ENCODE results near the gene SOX1.

The SOX1 gene

DNA sequence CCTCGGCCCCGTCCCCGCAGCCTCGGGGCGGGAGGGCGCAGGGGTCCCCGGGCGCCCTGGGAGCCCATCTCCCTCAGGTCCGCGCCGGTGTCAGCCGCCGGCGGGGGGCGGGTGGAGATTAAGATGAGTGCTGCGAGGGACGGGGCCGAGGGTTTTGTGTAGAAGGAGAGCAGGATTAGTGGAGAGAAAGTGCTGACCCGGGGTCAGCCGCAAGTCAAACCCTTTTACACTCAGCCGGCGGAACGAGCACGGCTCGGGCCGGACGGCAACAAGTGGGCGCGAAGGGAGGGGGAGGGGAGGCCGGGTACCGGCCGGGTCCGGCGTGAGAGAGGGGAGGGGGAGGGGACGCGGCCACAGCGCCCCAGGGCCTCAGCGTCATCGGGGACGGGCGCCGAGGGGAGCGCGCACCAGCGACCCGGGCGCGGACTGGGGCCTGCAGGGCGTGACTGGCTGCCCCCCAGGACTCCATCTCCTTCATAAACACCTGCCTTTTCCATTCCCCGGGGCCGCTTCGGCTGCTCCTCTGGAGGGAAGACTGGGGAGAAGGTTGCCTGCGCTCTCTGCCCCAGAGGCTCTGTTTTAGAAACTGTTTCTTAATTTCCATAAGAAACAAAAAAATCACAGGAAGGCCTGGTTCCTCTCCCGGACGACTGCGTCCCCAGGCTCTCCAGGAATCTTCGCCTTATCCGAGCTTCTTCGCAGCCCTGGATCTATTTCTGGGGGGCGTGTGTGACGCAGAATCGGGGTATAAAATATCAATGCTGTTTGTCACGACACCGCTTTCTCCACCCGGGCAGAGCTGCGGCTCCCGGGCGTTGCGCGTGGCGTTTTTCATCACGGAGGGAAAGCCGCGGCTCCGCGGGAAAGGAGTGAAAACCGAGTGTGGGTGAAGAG is 6.5 kb downstream of the SOX1 start:
- DNase-seq = no peak

DNA sequence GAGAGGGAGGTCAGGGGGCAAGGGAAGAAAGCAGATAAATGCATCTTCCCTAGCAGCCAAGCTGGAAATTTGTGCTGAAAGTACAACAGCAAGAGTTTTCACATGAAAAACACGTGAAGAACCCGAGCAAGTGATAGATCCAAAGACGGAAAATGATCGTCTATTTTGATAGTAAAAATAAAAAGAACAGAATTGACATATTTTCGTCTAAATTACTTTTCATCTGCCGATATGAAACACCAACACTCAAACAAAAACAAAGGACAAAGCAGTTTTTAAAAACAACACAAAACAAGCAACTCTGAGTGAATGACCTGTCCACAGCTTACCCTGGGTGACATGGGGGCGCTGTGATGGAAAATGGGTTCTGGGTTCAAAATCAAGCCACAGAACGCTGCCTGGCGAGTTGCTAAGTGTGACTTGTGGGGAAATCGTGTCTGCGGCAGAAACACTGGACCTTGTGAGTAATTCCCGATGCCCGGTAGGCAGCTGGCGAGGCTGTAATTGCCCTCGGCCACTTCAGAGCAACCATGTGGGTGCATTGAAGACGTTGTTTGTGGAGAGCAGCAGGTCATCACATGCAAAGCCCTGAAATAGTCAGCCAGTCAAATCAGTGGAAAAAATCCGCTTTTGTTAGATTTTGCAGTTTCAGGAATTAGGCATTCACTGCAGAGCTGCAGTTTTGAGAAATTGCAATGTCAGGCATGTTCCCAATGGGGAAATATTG is 7.4 kb downstream of the SOX1 start:
- DNase-seq = no peak

DNA sequence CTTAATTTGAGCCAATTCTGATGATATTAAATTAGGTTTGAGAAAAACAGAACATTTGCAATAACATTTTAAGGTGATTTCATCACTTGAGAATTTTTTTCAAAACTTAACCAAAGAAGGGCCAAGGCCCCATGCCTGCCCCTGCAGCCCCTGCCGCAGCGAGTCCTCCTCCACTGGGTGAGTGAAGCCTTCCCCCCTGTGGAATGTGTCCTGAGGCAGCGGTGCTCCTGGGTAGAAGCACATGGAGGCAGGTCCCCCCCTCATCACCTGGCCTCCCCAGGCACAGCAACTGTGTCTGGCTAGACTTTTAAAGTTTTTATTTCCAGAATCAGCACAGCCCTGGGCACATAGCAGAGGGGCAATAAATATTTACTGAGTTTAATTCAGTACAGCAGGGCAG is 10.8 kb downstream of the SOX1 start:
- DNase-seq = no peak

DNA sequence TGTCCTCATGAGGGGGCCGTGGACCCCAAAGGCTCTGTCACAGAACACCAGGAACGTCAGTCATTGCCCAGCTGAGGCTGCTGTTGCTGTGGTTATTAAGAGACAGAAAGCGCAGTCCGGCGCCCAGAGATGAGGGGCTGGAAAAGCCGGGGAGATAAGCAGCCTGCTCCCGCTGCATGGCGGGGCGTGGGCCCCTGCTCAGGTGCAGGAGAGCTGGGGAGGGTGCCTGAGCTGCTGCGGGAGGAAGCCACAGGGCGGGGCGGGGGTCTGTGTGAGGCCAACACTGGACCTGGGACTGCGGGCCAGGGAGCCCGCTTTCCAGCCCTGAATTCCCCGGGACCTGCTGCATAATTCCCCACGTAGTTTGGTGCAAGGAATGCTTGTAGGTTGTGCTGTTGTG is 11.3 kb downstream of the SOX1 start:
- no peak for DNase-seq

DNA sequence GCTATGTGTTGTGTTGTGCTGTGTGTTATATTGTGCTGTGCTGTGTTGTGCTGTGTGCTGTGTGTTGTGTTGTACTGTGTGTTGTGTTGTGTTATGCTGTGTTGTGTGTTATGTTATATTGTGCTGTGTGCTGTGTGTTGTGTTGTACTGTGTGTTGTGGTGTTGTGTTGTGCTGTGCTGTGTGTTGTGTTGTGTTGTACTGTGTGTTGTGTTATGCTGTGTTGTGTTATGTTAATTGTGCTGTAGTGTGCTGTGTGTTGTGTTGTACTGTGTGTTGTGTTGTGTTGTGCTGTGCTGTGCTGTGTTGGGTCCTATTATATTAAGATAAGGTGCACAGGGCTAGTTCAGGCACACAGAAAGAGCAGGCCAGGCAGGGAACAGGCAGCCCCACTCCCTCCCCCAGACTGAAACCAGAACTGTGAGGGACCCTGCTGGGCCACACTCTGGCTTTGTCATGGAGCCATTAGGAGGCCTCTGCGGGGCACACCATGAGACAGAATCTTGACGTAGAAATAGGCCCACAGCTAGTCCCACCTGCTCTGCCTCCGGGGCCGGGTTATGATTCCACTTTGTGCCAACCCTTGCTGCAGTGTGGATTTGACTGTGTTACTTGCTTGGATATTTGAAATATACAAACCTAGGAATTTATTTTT is 12.1 kb downstream of the SOX1 start:
- DNase-seq = no peak

DNA sequence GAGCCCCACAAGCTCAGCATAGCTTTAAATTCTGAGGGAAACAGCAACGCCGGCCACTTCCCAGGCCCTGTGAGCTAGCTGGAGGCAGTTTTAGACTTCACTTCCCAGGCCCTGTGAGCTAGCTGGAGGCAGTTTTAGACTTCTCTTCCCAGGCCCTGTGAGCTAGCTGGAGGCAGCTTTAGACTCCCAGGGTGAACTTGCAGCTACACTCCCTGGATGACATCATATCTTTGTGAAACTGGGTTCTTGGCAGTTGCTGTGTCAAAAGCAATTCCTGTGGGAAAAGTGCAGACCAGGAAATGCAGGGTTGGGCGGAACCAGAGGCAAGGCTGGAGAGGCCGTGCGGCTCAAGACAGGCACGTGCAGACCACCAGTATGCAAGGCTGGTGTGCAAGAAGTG is 12.7 kb downstream of the SOX1 start:
- no peak for DNase-seq

DNA sequence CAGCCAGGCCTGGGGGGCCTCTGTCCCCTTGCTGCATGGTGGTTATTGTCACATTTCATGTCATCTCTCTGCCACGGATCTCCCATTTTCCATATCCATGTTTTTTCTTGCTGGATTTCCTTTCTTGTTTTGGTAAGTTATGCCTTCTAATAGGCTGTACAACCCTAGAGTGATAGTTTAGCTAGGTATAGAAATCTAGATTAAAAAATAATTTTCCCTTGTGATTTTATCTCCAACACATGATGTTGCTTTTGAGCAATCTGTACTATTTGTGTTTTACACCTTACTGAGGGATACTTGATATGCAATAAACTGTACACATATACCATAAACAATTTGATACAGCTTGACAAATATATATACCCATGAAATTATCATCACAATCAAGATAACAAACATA is 17.0 kb downstream of the SOX1 start:
- DNase-seq = no peak

DNA sequence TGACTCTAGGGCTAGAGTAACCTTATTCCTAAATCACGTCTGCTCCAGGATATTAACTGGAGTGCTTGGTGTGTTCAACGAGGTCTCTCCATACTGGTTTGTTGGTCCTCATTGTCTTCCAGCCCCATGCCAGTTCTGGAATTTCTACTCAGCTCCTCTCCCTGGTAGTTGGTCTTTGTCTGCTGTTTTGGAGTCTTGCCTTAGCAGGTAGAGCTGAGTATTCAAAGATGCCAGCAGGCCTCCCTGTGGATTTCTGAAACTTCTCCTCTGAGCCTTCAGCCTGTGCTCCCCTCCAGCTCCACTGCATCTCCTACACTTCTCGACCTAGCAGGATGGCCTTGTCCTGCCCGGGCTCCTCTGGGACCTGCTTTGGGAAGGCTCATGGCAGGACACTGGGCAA is 25.5 kb downstream of the SOX1 start:
- no peak for DNase-seq

DNA sequence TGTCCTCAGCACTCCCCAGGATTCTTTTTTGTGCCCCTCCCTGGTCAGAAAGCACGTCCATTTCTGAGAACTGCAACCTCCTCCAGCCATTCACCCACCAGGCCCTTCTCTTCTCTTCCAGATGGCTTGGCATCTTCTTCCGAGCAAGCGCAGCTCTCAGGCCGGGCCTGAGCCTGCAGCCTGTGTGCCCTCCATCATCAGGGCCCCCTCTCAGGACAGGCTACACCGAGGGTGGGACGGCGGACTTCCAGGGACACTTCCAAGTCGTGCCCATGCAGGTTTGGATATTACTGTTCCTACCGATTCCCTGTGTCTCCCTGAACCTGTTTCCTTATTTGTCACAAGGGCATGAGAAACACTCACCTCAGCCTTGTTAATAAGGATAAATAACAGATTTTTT is 28.4 kb downstream of the SOX1 start:
- no peak for DNase-seq

DNA sequence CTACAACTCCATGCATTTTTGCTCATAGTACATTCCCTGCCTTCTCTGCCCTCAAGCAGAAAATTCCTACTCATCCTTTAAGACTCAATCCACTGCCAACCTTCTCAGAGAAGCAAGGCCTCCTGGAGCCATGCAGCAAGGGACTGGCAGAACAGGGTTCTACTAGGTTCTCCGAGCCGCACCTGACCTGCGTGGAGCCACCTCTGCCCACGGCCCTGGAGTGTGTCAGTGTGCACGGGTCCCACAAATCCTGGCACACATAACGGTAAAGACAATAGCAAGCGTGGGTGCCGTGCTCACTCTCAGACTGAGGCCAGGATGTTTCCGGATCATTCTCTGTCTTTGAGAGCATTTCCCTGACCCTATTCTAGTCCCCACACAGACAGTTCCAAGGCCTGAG is 30.0 kb downstream of the SOX1 start:
- DNase-seq = no peak

DNA sequence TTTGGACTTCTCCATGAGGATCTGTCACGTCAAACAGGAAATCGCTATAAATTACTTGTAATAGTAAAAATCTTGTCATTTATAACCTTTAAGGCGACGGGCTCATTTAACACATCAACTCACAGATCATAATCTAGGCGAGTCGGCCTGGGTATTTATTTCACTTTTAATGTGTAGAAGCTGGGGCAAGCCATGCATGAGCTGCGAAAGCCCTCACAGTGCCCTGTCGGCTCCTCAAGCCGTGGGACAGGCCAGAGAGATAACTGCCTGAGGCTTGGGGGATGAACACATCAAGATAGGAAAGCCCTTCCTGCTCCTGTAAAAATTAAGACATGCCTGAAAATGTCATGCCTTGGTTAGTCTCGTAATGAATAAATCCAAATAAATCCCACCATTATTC is 30.8 kb downstream of the SOX1 start:
- DNase-seq = no peak

DNA sequence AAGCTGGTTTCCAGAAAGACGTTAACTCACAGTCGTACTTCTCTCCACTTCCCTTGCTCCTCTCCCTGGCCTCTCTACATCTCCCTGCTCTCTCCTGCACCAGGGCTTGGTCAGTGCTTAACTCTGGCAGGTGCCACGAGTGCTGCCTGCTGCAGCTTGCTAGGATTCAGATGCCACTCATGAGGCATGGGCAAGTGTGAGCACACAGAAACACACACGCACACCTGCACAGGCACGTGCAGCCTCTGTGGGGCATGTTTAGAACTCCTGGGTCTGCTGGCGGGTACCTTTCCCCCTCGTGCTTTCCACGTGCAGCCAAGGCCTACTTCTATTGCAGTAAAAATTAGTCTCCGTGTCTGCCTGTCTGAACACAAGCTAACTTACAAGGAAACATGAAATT is 31.8 kb downstream of the SOX1 start:
- no peak for DNase-seq

DNA sequence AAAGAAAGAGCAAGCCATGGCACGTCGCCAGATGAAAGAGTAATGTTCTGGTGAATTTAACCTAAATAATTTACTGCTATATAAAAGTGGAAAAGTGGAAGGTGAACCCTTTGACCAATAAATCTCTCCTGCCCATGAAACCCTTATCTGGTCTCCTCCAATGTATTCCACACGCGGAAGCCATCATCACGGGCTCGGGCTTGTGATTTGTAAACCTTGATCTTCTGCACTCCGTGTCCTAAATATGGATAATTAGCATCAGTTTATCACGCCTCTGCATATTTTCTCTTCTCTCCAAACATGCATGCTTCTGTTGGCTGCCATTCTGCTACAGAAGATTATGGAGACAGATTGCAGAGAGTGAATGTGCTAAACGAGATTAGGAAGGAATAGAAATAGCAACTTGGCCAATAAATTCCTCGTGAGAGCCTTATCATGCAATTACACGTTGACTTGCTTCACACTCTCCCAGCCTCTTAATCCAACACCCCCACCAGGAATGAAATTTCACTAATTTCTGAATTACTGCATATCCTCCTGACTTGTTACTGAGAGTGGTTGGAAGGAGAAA is 34.5 kb downstream of the SOX1 start:
- DNase-seq = no peak

DNA sequence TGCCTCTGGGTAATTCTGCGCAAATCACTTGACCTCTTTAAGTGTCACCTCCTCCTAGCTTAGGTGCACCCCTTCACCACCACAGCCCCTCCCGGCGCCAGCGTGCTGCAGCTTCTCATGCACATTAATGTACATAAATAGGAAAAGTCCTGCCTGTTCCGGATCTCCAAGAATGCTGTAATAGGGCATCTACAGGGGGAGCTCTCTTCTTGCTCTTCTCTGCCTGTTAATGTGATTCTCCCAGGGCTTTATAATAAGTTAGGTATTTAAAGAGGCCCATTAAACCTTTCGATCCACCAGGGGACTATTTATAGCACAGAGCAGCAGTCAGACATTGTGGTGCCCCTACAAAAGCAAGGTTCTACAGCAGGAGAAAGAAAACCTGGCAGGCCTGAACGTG is 35.3 kb downstream of the SOX1 start:
- DNase-seq = no peak

DNA sequence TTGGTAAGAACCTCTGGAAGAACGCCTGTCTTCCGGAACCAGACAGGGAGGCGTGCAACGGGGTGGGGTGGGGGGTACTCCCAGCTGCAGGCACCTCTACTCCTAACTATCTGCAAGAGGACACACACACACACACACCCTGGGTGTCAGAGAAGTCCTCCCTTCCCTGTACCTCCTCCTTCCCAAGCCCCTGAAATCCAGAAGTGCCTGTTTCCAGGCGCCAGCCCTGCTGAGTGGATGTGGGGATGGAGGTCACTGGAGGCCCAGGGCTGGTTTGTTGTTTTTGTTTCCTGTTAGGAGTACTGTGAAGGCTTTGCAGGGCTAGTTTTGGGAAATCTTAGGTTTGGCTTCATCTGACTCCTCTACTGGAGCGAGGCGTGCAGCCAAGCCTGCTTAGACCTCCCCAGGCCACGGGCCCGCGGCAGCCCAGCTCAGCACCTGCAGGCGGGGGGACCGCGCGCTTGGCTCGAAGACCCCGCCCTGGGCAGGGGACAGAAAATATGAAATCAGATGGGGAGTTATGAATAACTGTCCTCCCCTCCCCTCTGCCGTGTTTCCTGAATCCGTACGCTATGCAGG is 36.4 kb downstream of the SOX1 start:
- no peak for DNase-seq

DNA sequence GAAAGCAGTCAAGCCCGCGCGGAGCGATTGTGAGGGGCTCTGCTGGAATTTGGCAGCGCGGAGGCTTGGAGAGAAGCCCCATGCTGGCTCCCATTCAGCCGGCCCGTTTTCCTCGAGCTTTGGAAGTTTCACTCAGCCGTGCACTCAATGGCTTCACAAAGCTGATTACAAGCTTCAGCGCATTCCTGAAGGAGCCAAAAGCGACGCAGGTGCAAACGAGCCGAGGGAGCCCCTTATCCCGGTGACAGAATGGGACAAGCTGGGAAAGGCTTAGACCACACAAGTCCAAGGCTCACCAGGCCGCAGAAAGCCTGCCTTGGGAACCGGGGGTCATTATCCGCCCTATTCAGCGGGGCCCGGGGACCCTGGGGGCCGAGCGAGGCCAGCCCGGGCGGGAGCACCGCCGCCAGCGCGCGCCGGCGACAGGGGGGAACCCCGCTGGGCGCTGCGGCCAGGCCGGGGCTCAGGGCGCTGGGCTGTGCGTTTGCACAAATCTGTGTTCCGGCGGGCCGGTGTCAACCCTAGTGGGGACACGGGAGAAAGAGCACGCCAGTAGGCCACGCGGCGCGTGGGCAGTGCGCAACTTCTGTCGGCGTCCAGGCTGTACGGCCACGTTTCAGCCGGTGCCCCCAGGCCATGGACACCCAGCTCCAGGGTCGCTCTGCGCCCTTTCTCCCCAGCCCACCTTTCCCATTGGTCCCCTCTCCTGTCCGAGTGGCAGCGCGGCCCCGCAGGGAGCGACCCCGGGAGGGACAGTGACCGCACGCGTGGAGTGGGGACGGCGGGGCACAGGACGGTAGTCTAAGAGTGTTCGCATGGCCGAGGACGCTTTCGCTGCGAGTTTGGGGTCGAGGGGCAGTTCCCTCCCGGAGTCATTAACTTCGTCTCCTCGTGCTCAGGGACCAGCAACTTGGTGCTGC is 37.3 kb downstream of the SOX1 start:
- no peak for DNase-seq

DNA sequence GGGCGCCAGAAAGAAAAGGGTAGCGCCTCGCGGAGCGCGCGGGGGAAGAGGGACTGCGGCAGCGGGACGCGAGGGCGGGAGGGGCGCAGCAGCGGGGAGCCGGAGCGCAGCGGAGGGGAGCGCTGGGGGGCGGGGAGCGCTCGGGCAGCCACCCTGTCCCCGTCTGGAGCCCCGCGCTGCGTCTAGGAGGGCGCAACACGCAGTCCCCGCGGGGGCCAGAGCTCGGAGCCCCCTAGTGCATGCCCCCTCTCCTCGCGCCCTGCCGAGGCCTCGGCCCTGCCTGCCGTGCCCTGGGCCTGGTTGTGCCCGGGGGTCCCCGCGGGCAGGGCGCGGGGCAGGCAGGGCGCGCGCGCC is 37.9 kb downstream of the SOX1 start:
- no peak for DNase-seq

DNA sequence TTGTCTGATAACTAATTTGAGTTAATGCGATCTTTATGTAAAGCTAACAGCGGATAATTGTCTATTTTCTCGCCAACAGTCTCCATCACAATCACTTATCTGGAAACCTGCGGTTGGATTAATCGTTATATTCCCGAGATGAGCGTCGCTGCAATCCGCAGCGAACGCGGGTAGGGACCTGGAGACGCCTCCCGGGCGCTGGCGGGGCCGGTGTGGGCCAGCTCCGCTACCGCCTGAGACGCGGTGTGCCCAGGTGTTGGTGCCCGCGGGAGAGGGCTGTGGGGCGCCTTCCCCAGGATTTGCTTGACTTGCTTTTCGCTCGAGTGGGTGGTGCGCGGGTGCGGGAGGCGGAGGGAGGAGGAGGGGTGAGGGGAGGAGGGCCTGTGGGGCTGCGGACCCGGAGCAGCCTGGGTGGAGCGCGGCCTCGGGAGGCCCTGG is 38.3 kb downstream of the SOX1 start:
- no peak for DNase-seq

DNA sequence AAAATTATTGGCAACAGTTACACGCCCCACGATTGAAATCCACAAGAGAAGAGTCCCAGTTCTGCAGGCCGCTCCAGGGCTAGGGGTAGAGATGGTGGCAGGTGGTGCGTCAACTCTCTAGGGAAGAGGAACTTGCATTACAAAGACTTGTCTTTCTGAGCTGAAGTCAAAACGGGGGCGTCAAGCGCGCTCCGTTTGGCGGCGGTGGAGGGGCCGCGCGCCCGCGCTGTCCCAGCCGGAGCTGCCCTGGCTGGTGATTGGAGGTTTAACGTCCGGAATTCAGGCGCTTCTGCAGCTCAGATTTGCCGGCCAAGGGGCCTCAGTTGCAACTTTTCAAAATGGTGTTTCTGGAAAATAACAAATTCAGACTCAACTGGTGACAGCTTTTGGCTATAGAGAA is 38.9 kb downstream of the SOX1 start:
- no peak for DNase-seq

DNA sequence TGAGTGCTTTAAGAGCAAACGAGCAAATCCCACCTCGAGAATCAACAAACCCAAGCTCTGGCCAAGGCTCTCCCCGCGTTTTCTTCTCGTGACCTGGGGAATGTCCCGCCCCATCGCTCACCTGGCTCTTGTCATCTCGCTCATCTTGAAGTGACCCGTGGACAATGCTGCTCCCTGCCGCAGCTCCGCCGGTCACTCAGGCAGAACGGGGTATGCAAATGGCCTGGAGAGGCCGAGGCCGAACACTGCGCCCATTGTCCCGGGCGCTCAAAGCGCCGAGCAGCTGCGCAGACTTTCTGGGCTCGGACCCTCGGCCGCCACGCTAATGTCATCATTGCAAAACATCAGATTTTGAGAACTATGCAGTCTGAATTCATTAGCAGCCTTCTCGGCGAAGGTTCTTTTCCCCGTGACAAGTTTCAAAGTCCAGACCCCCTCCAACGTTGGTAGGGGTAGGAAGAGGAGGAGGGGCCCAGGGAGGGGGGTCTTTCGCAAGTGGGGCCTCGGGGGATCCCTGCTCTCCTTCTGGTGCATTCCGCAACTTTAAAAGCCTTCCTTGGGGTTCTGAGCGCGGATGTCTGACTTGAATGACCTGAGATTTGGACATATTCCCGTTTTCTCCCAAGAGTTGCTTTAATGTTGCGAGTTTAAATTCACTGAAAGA is 39.7 kb downstream of the SOX1 start:
- no peak for DNase-seq

DNA sequence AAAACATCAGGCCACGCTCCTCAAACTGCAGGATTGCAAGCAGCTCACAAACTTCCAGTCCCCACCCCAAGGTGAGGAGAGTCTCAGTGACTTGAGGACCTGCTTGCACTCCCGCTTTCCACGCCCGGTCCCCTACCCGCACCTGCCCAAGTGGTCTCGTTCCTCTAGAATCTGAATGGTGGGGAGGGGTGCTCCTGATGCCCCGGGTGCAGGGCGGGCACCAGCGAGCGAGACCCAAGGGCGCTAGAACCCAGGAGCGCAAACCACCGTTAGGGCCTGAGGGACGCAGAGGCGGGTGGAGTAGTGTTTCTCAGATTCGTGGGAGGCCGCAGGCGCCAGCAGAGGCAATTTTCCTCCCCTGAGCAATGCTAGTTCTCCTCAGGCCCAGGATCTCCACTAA is 40.3 kb downstream of the SOX1 start:
- no peak for DNase-seq

DNA sequence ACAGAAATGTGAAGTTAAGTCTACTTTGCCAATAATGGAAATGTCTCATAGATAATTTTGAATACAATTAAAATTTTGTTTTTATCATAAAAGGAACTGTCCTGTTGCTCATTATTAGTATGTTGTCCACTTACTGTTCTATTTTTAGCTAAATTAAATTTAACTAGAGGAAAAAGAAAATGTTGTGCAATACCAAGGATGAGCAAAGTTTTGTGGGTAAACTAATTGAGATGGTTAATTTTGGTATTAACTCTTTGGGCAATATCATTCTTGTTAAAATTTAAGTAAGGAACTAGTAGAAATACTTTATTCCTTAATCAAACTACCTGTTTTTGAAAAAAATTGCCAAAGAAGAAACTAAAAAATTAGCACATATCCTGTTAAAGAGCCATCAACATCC is 43.5 kb downstream of the SOX1 start:
- DNase-seq = no peak
